Measurements from ENCODE around the gene NUMB.

The NUMB gene

GRCh38 chr14:73255693-73256225 lies 202.6 kb downstream of the NUMB start:
- DNase-seq, result no peak

- DNase-seq, result no peak
Observed at GRCh38 chr14:73255005-73255400, 203.3 kb downstream of the NUMB start.

GRCh38 chr14:73254247-73255004 lies 203.9 kb downstream of the NUMB start:
- no peak for DNase-seq

GRCh38 chr14:73253721-73254120 lies 204.6 kb downstream of the NUMB start:
- no peak for DNase-seq

GRCh38 chr14:73253323-73253610 lies 205.1 kb downstream of the NUMB start:
- no peak for DNase-seq

- DNase-seq, result no peak
Observed at GRCh38 chr14:73252491-73253322, 205.6 kb downstream of the NUMB start.

GRCh38 chr14:73251516-73252215 lies 206.7 kb downstream of the NUMB start:
- DNase-seq, result no peak

- DNase-seq, result no peak
Observed at GRCh38 chr14:73250781-73251500, 207.4 kb downstream of the NUMB start.

- DNase-seq, result no peak
Observed at GRCh38 chr14:73250317-73250713, 208.0 kb downstream of the NUMB start.

- no peak for DNase-seq
Observed at GRCh38 chr14:73249564-73250316, 208.6 kb downstream of the NUMB start.

- DNase-seq, result no peak
Observed at GRCh38 chr14:73249108-73249507, 209.2 kb downstream of the NUMB start.

- DNase-seq, result no peak
Observed at GRCh38 chr14:73248108-73248868, 210.1 kb downstream of the NUMB start.

- DNase-seq, result no peak
Observed at GRCh38 chr14:73246387-73247150, 211.8 kb downstream of the NUMB start.

- peak; percentile 56 for DNase-seq
Observed at GRCh38 chr14:73245480-73246325, 212.6 kb downstream of the NUMB start.

GRCh38 chr14:73244541-73245290 lies 213.6 kb downstream of the NUMB start:
- no peak for DNase-seq

GRCh38 chr14:73243748-73244147 lies 214.6 kb downstream of the NUMB start:
- no peak for DNase-seq

GRCh38 chr14:73243341-73243740 lies 215.0 kb downstream of the NUMB start:
- DNase-seq, result no peak

GRCh38 chr14:73242357-73242901 lies 215.9 kb downstream of the NUMB start:
- DNase-seq, result no peak

All from NCI-H510A treated with DMSO at 0.1 percent for 48 hours (cell line).